ENCODE data around the gene SCTR.

DNA sequence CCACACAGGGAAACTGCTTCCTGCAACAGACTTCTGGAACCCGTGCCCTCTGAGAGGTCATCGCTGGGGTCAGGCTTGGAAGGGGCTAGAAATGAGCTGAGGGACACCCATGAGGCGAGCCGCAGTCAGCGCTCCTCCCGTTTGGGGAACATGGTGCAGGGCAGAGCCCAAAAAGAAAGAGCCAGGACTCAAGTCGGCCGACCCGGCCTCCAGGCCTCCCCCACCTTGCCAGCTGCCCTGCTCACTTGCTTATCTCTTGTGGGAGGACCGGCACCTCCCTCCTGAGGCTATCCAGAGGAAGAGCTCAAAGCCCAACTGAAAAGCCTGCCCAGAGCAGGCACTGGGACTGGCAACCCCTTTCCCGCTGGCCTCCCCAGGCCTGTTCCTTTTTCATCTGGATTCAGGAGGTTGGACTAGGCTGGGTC is 43.6 kb downstream of the SCTR start:
- TF ChIP-seq, protein P1, sequence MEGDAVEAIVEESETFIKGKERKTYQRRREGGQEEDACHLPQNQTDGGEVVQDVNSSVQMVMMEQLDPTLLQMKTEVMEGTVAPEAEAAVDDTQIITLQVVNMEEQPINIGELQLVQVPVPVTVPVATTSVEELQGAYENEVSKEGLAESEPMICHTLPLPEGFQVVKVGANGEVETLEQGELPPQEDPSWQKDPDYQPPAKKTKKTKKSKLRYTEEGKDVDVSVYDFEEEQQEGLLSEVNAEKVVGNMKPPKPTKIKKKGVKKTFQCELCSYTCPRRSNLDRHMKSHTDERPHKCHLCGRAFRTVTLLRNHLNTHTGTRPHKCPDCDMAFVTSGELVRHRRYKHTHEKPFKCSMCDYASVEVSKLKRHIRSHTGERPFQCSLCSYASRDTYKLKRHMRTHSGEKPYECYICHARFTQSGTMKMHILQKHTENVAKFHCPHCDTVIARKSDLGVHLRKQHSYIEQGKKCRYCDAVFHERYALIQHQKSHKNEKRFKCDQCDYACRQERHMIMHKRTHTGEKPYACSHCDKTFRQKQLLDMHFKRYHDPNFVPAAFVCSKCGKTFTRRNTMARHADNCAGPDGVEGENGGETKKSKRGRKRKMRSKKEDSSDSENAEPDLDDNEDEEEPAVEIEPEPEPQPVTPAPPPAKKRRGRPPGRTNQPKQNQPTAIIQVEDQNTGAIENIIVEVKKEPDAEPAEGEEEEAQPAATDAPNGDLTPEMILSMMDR (IDR thresholded peaks at IDR 0.05), result no peak
- TF ChIP-seq POLR2A (IDR thresholded peaks at IDR 0.05), result no peak
